ENCODE data around the gene RGL2. TPM values are rescaled to one million over a fixed set of nuclear protein-coding genes. Genes with fewer than 3 reads are reported as not detected.

RGL2 gene
- polyA plus RNA-seq, 1 of the 3 experiments (the other 2 are of a cell fraction), result 59.4 TPM

- under 1% methylated on average over 10 of the region's 14 CpGs for WGBS (ENCODE audit: low lambda C conversion rate)
- Histone ChIP-seq H3K9me2 (no peaks in the 10 kb centered on the region), H4K20me1 (ENCODE audit: insufficient read depth) (no peaks in the 10 kb centered on the region), H3K79me2 (ENCODE audit: insufficient read depth) (peaks cover 53% of the 10 kb centered on the region), H3K9ac (peak overlapping the region; percentile 80), H3F3A (replicated peaks; ENCODE audit: insufficient read depth) (peaks cover 6% of the 10 kb centered on the region), H3K27ac (ENCODE audit: low read depth in 2 of 2, low read length in 1 of 2) (peak overlapping the region; percentile 40 to 91; a peak in 3 of 4 replicates), H3K4me3 (ENCODE audit: low read depth in 2 of 2, low read length in 1 of 2) (peak overlapping the region; percentile 78 to 96), H3K27me3 (ENCODE audit: insufficient read depth) (no peaks in the 10 kb centered on the region), H2AFZ (ENCODE audit: low read depth) (no peak overlapping the region), H3K4me2 (peak overlapping the region; percentile 96), H3K36me3 (replicated peaks in 1 of 2; ENCODE audit: control insufficient read depth in 1 of 2, insufficient read depth in 2 of 2, low read length in 1 of 2) (peaks cover 34 to 62% of the 10 kb centered on the region in 2 experiments), H3K9me3 (no peaks in the 10 kb centered on the region), H3K4me1 (ENCODE audit: control insufficient read depth in 1 of 2, insufficient read depth in 2 of 2, low read depth in 1 of 2, low read length in 1 of 2) (peaks cover 5 to 28% of the 10 kb centered on the region in 2 experiments; a peak in 3 of 4 replicates)
- ChIA-PET CTCF (interaction anchor here (1.7 to 4.4 kb wide), 3 partner anchors 10 to 136 kb away, joined by 9 to 49 read pairs (median 11); partner anchors contain the start of genes B3GALT4 and RGL2), POLR2A (interaction anchor here (1.7 to 3.6 kb wide), 6 partner anchors 8 to 318 kb away, joined by 4 to 58 read pairs (median 14); partner anchors contain the start of genes B3GALT4, RGL2, RPS18 and VPS52)
- TF ChIP-seq USF2 (IDR thresholded peaks at IDR 0.05; ENCODE audit: borderline replicate concordance, low read depth, low read length) (no peak), RAD21 (IDR thresholded peaks at IDR 0.05; ENCODE audit: low read length) (no peak), ZBTB33 (IDR thresholded peaks at IDR 0.05; ENCODE audit: borderline replicate concordance, low read depth) (no peak), TAF1 (IDR thresholded peaks at IDR 0.05; ENCODE audit: borderline replicate concordance, low read depth, low read length) (no peak), GABPA (IDR thresholded peaks at IDR 0.05; ENCODE audit: low read depth) (no peak), USF1 (IDR thresholded peaks at IDR 0.05; ENCODE audit: borderline replicate concordance, low read depth) (no peak), NFIC (IDR thresholded peaks at IDR 0.05; ENCODE audit: borderline replicate concordance) (no peak)
- DNase-seq, result peak; percentile 45
Measured at GRCh38 chr6:33289784-33290315, 8.9 kb downstream of the RGL2 start.

GRCh38 chr6:33288921-33289783 lies 9.6 kb downstream of the RGL2 start, which contains the start of the genes PFDN6 and WDR46:
Gene PFDN6, plus strand, starts transcription at chr6:33289601. Its CDS starts 256 bp downstream, at chr6:33289857.
Gene WDR46, minus strand, starts transcription at chr6:33289239. Its CDS starts 69 bp downstream, at chr6:33289170.
- 1% methylated on average over 41 of the region's 43 CpGs for WGBS (ENCODE audit: low lambda C conversion rate)
- H3K36me3 ChIP-seq (replicated peaks in 1 of 2; ENCODE audit: control insufficient read depth in 1 of 2, insufficient read depth in 2 of 2, low read length in 1 of 2), result peaks cover 34 to 62% of the 10 kb centered on the region in 2 experiments
- peak within 1 kb of the TSS; percentile 96 for H3K4me2 ChIP-seq
- peak within 1 kb of the TSS; percentile 55 for H2AFZ ChIP-seq (ENCODE audit: low read depth)
- 0 out of 2 replicates have a peak, but pooled peaks cover 3% of the 10 kb centered on the region for H4K20me1 ChIP-seq (ENCODE audit: insufficient read depth)
- ChIA-PET POLR2A (interaction anchor here (1.7 to 3.6 kb wide), 6 partner anchors 8 to 317 kb away, joined by 4 to 58 read pairs (median 14); partner anchors contain the start of genes B3GALT4, RGL2, RPS18 and VPS52), CTCF (interaction anchor here (1.1 to 4.4 kb wide), 5 partner anchors 10 to 137 kb away, joined by 3 to 49 read pairs (median 9); partner anchors contain the start of genes B3GALT4 and RGL2)
- H3K4me1 ChIP-seq (ENCODE audit: control insufficient read depth in 1 of 2, insufficient read depth in 2 of 2, low read depth in 1 of 2, low read length in 1 of 2), result peaks cover 5 to 23% of the 10 kb centered on the region in 2 experiments; a peak in 3 of 4 replicates
- H3K79me2 ChIP-seq (ENCODE audit: insufficient read depth), result peaks cover 56% of the 10 kb centered on the region
- H3K9me3 ChIP-seq, result no peaks in the 10 kb centered on the region
- H3K27me3 ChIP-seq (ENCODE audit: insufficient read depth), result no peaks in the 10 kb centered on the region
- peak within 1 kb of the TSS; percentile 78 to 96 for H3K4me3 ChIP-seq (ENCODE audit: low read depth in 2 of 2, low read length in 1 of 2)
- peaks cover 6% of the 10 kb centered on the region for H3F3A ChIP-seq (replicated peaks; ENCODE audit: insufficient read depth)
- peak; percentile 88 for DNase-seq
- peak within 1 kb of the TSS; percentile 40 to 91; a peak in 3 of 4 replicates for H3K27ac ChIP-seq (ENCODE audit: low read depth in 2 of 2, low read length in 1 of 2)
- H3K9ac ChIP-seq, result peak within 1 kb of the TSS; percentile 80
- H3K9me2 ChIP-seq, result no peaks in the 10 kb centered on the region
- peak; percentile 93 for TF ChIP-seq ELF1 (IDR thresholded peaks at IDR 0.05)
- TF ChIP-seq RCOR1 (IDR thresholded peaks at IDR 0.05; ENCODE audit: low read length), result no peak
- 0 out of 2 replicates have a peak, but pooled peaks have one; percentile 14 for TF ChIP-seq REST (IDR thresholded peaks at IDR 0.05; ENCODE audit: low read depth, low read length)
- peak; percentile 98 for TF ChIP-seq GABPA (IDR thresholded peaks at IDR 0.05; ENCODE audit: low read depth)
- no peak for TF ChIP-seq IRF3 (IDR thresholded peaks at IDR 0.05; ENCODE audit: low read depth, low read length)
- peak; percentile 98 for TF ChIP-seq YY1 (IDR thresholded peaks at IDR 0.05; ENCODE audit: low read depth)
- TF ChIP-seq TAF1 (IDR thresholded peaks at IDR 0.05; ENCODE audit: borderline replicate concordance, low read depth, low read length), result peak; percentile 57; the same call in 1 of the 2 replicates
